Parathyroid adenoma (tissue), 2 donors: Measurements from ENCODE around the gene CAD.

ENCODE experiments used
- H2AFZ ChIP-seq: fragments of 300-600 bp; sonication (generic); one replicate; pipeline ENCODE4 v1.7.0; 2017; ENCODE audit warnings: antibody characterized with exemption, mild to moderate bottlenecking
- H3K27ac ChIP-seq: fragments of 300-600 bp; sonication (generic); one replicate; pipeline ENCODE4 v1.7.0; 2017
- H3K27me3 ChIP-seq: fragments of 300-600 bp; sonication (generic); one replicate; pipeline ENCODE4 v1.7.0; 2017; ENCODE audit warnings: low read length; ENCODE audit not compliant: control insufficient read depth, insufficient read depth
- H3K36me3 ChIP-seq: fragments of 300-600 bp; sonication (generic); one replicate; pipeline ENCODE4 v1.7.0; 2017; ENCODE audit warnings: low read length; ENCODE audit not compliant: control insufficient read depth, insufficient read depth
- H3K4me1 ChIP-seq: fragments of 300-600 bp; sonication (generic); one replicate; pipeline ENCODE4 v1.7.0; 2017; ENCODE audit warnings: control low read depth
- H3K4me2 ChIP-seq: fragments of 300-600 bp; sonication (generic); one replicate; pipeline ENCODE4 v1.7.0; 2017; ENCODE audit warnings: low read length
- H3K4me3 ChIP-seq: fragments of 300-600 bp; sonication (generic); one replicate; pipeline ENCODE4 v1.7.0; 2017; ENCODE audit warnings: low read depth, low read length
- H3K79me2 ChIP-seq: fragments of 300-600 bp; sonication (generic); one replicate; pipeline ENCODE4 v1.7.0; 2017; ENCODE audit warnings: control low read depth
- H3K9ac ChIP-seq: fragments of 300-600 bp; sonication (generic); one replicate; pipeline ENCODE4 v1.7.0; 2017; ENCODE audit warnings: mild to moderate bottlenecking
- H3K9me3 ChIP-seq: fragments of 300-600 bp; sonication (generic); one replicate; pipeline ENCODE4 v1.7.0; 2017; ENCODE audit warnings: low read length; ENCODE audit not compliant: control insufficient read depth
- TF ChIP-seq, protein P1 (sequence below): fragments of 300-600 bp; sonication (generic); IDR thresholded peaks from one replicate; pipeline ENCODE4 v1.7.0; 2017; ENCODE audit warnings: antibody characterized with exemption, mild to moderate bottlenecking
- donor health status: primary hyperparathyroidism.

Gene CAD

DNA sequence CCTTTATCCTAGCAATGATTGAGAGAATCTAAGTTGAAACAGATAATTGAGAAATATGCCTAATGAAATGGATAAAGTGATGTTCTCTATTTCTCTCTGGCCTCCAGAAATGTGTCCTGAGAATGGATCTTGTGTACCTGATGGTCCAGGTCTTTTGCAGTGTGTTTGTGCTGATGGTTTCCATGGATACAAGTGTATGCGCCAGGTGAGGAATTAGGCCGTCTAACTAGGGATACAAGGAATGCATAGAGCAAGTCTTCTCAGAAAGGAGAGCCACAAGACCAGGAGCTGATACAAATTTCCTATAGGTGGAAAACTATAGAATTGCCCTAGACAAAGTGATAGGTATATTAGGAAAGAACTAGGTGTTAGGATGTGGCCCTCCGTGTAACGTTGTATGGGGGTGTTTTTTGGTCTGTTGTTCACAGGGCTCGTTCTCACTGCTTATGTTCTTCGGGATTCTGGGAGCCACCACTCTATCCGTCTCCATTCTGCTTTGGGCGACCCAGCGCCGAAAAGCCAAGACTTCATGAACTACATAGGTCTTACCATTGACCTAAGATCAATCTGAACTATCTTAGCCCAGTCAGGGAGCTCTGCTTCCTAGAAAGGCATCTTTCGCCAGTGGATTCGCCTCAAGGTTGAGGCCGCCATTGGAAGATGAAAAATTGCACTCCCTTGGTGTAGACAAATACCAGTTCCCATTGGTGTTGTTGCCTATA lies 592 bp upstream of the CAD start:
- Histone ChIP-seq H3K36me3 (no peaks in the 10 kb centered on the region), H3K9ac (no peak overlapping the region), H3K79me2 (peaks cover 2% of the 10 kb centered on the region), H3K27ac (no peak overlapping the region), H2AFZ (peak overlapping the region; percentile 65), H3K27me3 (no peaks in the 10 kb centered on the region), H3K4me2 (no peak overlapping the region), H3K9me3 (no peaks in the 10 kb centered on the region), H3K4me1 (peaks cover 5% of the 10 kb centered on the region), H3K4me3 (no peak overlapping the region)
- TF ChIP-seq, protein P1, sequence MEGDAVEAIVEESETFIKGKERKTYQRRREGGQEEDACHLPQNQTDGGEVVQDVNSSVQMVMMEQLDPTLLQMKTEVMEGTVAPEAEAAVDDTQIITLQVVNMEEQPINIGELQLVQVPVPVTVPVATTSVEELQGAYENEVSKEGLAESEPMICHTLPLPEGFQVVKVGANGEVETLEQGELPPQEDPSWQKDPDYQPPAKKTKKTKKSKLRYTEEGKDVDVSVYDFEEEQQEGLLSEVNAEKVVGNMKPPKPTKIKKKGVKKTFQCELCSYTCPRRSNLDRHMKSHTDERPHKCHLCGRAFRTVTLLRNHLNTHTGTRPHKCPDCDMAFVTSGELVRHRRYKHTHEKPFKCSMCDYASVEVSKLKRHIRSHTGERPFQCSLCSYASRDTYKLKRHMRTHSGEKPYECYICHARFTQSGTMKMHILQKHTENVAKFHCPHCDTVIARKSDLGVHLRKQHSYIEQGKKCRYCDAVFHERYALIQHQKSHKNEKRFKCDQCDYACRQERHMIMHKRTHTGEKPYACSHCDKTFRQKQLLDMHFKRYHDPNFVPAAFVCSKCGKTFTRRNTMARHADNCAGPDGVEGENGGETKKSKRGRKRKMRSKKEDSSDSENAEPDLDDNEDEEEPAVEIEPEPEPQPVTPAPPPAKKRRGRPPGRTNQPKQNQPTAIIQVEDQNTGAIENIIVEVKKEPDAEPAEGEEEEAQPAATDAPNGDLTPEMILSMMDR, result no peak

DNA sequence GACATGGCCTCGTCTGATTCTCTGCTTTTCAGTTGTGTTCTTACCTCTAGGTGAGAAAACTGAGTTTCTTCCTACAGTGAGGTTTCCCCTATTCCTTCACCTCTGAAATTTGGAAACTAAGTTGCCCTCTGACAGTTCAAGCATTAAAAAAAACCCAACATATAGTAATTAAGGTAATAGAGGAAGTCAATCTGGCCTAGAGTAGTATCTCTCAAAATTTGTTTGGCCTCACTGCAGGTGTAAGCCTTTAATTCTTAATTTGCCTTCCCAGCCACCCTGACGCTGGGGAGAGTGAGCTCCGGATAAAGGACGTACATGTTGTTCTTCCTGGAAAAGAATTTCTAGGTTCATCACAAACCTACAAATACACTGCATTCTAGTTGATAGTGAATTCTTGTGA lies 1.4 kb downstream of the CAD start:
- TF ChIP-seq, protein P1, result no peak
- Histone ChIP-seq H2AFZ (no peak overlapping the region), H3K27ac (no peak overlapping the region), H3K27me3 (no peaks in the 10 kb centered on the region), H3K4me2 (no peak overlapping the region), H3K4me1 (no peaks in the 10 kb centered on the region), H3K79me2 (peaks cover 2% of the 10 kb centered on the region), H3K9me3 (no peaks in the 10 kb centered on the region), H3K9ac (no peak overlapping the region), H3K4me3 (no peak overlapping the region), H3K36me3 (no peaks in the 10 kb centered on the region)

DNA sequence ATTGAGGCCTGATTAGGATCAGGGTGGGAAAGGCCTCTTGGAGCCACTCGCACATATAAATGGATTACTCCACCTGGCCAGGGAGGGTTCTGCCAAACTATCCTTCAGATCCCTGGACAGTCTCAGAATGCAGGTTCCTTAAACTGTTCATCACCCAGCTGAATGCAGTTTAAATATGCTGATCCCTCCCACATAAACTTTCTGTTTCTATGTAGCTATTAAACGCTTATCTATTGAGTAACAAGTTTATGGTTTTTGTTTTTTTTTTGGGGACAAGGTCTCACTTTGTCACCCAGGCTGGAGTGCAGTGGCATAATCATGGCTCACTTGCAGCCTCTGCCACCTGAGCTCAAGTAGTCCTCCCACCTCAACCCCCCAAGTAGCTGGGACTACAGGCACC lies 1.9 kb downstream of the CAD start:
- TF ChIP-seq, protein P1, result no peak
- Histone ChIP-seq H3K79me2 (peaks cover 2% of the 10 kb centered on the region), H3K4me3 (no peak overlapping the region), H3K4me2 (no peak overlapping the region), H3K4me1 (no peaks in the 10 kb centered on the region), H3K9ac (no peak overlapping the region), H3K9me3 (no peaks in the 10 kb centered on the region), H3K27me3 (no peaks in the 10 kb centered on the region), H3K36me3 (no peaks in the 10 kb centered on the region), H2AFZ (no peak overlapping the region), H3K27ac (no peak overlapping the region)

DNA sequence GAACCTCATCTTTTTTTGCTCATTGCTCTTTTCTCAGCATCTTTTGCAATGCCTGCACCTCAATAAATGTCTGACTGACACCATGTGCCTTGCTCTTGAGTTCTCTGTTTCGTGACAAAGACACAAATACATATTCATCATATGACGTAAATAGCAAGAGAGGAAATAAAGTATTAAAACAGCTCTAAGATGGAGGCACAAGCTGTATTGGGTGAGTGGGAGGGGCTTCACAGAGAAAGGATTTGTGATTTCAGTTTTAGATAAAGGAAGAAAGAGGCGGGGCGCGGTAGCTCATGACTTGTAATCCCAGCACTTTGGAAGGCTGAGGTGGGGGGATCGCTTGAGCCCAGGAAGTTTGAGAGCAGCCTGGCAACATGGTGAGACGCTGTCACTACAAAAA lies 2.9 kb downstream of the CAD start:
- Histone ChIP-seq H3K9me3 (no peaks in the 10 kb centered on the region), H3K36me3 (no peaks in the 10 kb centered on the region), H3K4me1 (no peaks in the 10 kb centered on the region), H3K4me3 (no peak overlapping the region), H3K9ac (no peak overlapping the region), H3K4me2 (no peak overlapping the region), H2AFZ (no peak overlapping the region), H3K27me3 (no peaks in the 10 kb centered on the region), H3K79me2 (no peaks in the 10 kb centered on the region), H3K27ac (no peak overlapping the region)
- TF ChIP-seq, protein P1, result no peak

DNA sequence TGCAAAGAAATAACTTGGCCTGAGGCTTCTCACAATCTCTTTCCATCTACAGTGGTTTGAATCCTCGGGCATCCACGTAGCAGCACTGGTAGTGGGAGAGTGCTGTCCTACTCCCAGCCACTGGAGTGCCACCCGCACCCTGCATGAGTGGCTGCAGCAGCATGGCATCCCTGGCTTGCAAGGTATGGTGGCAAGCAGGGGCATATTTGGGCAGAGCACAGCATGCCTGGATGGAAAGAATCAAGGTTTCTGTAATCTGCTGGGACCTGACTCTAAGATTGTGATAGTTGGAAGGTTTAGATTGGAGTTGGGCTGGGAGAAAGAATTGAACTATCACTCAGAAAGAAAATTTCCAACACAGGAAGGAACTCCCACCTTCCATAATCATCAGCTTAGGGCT lies 4.0 kb downstream of the CAD start:
- no peak overlapping the region for H2AFZ ChIP-seq
- no peaks in the 10 kb centered on the region for H3K27me3 ChIP-seq
- H3K36me3 ChIP-seq, result no peaks in the 10 kb centered on the region
- no peak overlapping the region for H3K9ac ChIP-seq
- TF ChIP-seq, protein P1, result no peak
- no peak overlapping the region for H3K27ac ChIP-seq
- H3K4me2 ChIP-seq, result no peak overlapping the region
- no peak overlapping the region for H3K4me3 ChIP-seq
- H3K9me3 ChIP-seq, result no peaks in the 10 kb centered on the region
- no peaks in the 10 kb centered on the region for H3K79me2 ChIP-seq
- H3K4me1 ChIP-seq, result no peaks in the 10 kb centered on the region
